Testis (tissue), 2 donors: ENCODE results near the gene HPSE2.
"Not testable (repeated sequence)": the region's sequence is repeated elsewhere in the genome, so short reads cannot be mapped to it uniquely, and the experiment has no call there.

Experiments
- POLR2A ChIP-seq: fragments of 450-650 bp; IDR thresholded peaks from one replicate; pipeline ENCODE4 v1.6.1; 2017; ENCODE audit warnings: antibody characterized with exemption, mild to moderate bottlenecking, moderate library complexity
- TF ChIP-seq, protein P1 (sequence below), 3 experiments: fragments of 450-650 bp in 2 of 3; fragments of 200-600 bp in 1 of 3; sonication (generic) in 1 of 3; IDR thresholded peaks; one replicate each; pipeline ENCODE4 v1.5.1; 2016 to 2019; ENCODE audit warnings: antibody characterized with exemption in 3 of 3, mild to moderate bottlenecking in 2 of 3, moderate library complexity in 1 of 3

DNA sequence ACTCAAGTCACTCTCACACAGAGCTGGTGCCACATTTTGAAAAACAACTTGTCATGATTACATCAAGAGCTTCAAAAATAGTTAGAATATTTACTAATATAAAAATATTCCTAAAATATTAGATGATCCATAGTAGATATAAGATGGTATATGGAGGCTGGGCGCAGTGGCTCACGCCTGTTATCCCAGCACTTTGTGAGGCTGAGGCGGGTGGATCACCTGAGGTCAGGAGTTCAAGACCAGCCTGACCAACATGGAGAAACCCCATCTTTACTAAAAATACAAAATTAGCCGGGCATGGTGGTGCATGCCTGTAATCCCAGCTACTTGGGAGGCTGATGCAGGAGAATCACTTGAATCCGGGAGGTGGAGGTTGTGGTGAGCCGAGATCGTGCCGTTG is 327.4 kb downstream of the HPSE2 start:
- TF ChIP-seq, protein P1, sequence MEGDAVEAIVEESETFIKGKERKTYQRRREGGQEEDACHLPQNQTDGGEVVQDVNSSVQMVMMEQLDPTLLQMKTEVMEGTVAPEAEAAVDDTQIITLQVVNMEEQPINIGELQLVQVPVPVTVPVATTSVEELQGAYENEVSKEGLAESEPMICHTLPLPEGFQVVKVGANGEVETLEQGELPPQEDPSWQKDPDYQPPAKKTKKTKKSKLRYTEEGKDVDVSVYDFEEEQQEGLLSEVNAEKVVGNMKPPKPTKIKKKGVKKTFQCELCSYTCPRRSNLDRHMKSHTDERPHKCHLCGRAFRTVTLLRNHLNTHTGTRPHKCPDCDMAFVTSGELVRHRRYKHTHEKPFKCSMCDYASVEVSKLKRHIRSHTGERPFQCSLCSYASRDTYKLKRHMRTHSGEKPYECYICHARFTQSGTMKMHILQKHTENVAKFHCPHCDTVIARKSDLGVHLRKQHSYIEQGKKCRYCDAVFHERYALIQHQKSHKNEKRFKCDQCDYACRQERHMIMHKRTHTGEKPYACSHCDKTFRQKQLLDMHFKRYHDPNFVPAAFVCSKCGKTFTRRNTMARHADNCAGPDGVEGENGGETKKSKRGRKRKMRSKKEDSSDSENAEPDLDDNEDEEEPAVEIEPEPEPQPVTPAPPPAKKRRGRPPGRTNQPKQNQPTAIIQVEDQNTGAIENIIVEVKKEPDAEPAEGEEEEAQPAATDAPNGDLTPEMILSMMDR (IDR thresholded peaks at IDR 0.05): not testable (repeated sequence)
- TF ChIP-seq POLR2A: not testable (repeated sequence)
